NCI-H2107 treated with DMSO at 0.1 percent for 48 hours (cell line): ENCODE results near the gene ENAH.

Experiments
- DNase-seq: peaks from one replicate; lab custom pipeline; 2025; ENCODE audit not compliant: unreplicated experiment; lab: John Stamatoyannopoulos, UW

The ENAH gene

GRCh38 chr1:225504776-225505175, 148.1 kb downstream of the ENAH start:
- no peak for DNase-seq

- no peak for DNase-seq
Observed at GRCh38 chr1:225500624-225501192, 152.2 kb downstream of the ENAH start.

GRCh38 chr1:225498549-225499136, 154.3 kb downstream of the ENAH start:
- no peak for DNase-seq

- no peak for DNase-seq
Observed at GRCh38 chr1:225494789-225495359, 158.0 kb downstream of the ENAH start.

GRCh38 chr1:225493591-225494246, 159.2 kb downstream of the ENAH start:
- no peak for DNase-seq

GRCh38 chr1:225488676-225489075, 164.2 kb downstream of the ENAH start:
- no peak for DNase-seq

GRCh38 chr1:225486856-225487255, 166.1 kb downstream of the ENAH start:
- DNase-seq: no peak

GRCh38 chr1:225485991-225486530, 166.9 kb downstream of the ENAH start:
- no peak for DNase-seq

- no peak for DNase-seq
Observed at GRCh38 chr1:225485226-225485625, 167.7 kb downstream of the ENAH start.

- DNase-seq: no peak
Observed at GRCh38 chr1:225484657-225485214, 168.2 kb downstream of the ENAH start.

GRCh38 chr1:225483818-225484656, 168.9 kb downstream of the ENAH start:
- no peak for DNase-seq

GRCh38 chr1:225482421-225482950, 170.4 kb downstream of the ENAH start:
- DNase-seq: no peak

GRCh38 chr1:225481738-225482137, 171.2 kb downstream of the ENAH start:
- DNase-seq: peak; percentile 95

GRCh38 chr1:225480825-225481434, 172.0 kb downstream of the ENAH start:
- DNase-seq: peak; percentile 87

GRCh38 chr1:225479996-225480720, 172.8 kb downstream of the ENAH start:
- DNase-seq: no peak

GRCh38 chr1:225479341-225479740, 173.6 kb downstream of the ENAH start:
- DNase-seq: no peak

- no peak for DNase-seq
Observed at GRCh38 chr1:225477296-225477911, 175.5 kb downstream of the ENAH start.

- no peak for DNase-seq
Observed at GRCh38 chr1:225476538-225476988, 176.4 kb downstream of the ENAH start.

- no peak for DNase-seq
Observed at GRCh38 chr1:225476100-225476511, 176.8 kb downstream of the ENAH start.
